Right renal pelvis (tissue), 4 donors: ENCODE results near the gene SENP7. TPM values are rescaled to one million over a fixed set of nuclear protein-coding genes. Genes with fewer than 3 reads are reported as not detected.

ENCODE experiments used
- polyA plus RNA-seq, 4 donors: library from polyadenylated mRNA; unstranded; fragments of 120-200 nt; gene quantifications; one replicate each; pipeline ENCODE4 v1.2.1, GENCODE V29; 2013; ENCODE audit not compliant: insufficient read length in 4 of 4

SENP7 gene
- polyA plus RNA-seq, 4 donors, result 59.6 to 85.8 (median 80.2) TPM

Other genes starting within 250 kb of the SENP7 start
- under 1 TPM; 0.29 to 0.63 (median 0.47) TPM for gene IMPG2, start 192.6 kb downstream of the SENP7 start, polyA plus RNA-seq
- 10 to 100 TPM; 32.1 to 43.5 (median 41.2) TPM for gene TRMT10C, start 48.7 kb upstream of the SENP7 start, polyA plus RNA-seq
- 100 to 1,000 TPM; 200 to 255 (median 237) TPM for gene PCNP, start 61.0 kb upstream of the SENP7 start, polyA plus RNA-seq
- 10 to 100 TPM; 20.7 to 25.2 (median 23.9) TPM for gene ZBTB11, start 163.9 kb upstream of the SENP7 start, polyA plus RNA-seq
- gene RPL24, start 173.5 kb upstream of the SENP7 start, polyA plus RNA-seq, result 1,000 to 10,000 TPM; 1,316 to 1,732 (median 1,468) TPM
- gene CEP97, start 211.4 kb upstream of the SENP7 start, polyA plus RNA-seq, result 10 to 100 TPM; 12.8 to 15.7 (median 14.1) TPM